HG03442 (cell line): ENCODE measurements around the gene DHRS1.
"Not testable (repeated sequence)": the region's sequence is repeated elsewhere in the genome, so short reads cannot be mapped to it uniquely, and the experiment has no call there.

Source experiments
- ATAC-seq: cut with Tn5 transposase; IDR thresholded peaks from one replicate; pipeline ENCODE4 v1.9.1; 2021; ENCODE audit warnings: mild to moderate bottlenecking, moderate library complexity; ENCODE audit not compliant: unreplicated experiment

DHRS1 gene

GRCh38 chr14:24329073-24329663 lies 29.6 kb upstream of the DHRS1 start:
- ATAC-seq = no peak

GRCh38 chr14:24327914-24328313 lies 28.3 kb upstream of the DHRS1 start:
- ATAC-seq = not testable (repeated sequence)

GRCh38 chr14:24327303-24327702 lies 27.7 kb upstream of the DHRS1 start:
- ATAC-seq = no peak

- no peak for ATAC-seq
Observed at GRCh38 chr14:24325963-24326362, 26.4 kb upstream of the DHRS1 start.

GRCh38 chr14:24325041-24325530 lies 25.5 kb upstream of the DHRS1 start:
- no peak for ATAC-seq

- ATAC-seq = no peak
Observed at GRCh38 chr14:24324024-24324423, 24.4 kb upstream of the DHRS1 start.

- no peak for ATAC-seq
Observed at GRCh38 chr14:24323341-24323740, 23.8 kb upstream of the DHRS1 start.

GRCh38 chr14:24322672-24323071 lies 23.1 kb upstream of the DHRS1 start:
- no peak for ATAC-seq

- ATAC-seq = no peak
Observed at GRCh38 chr14:24321212-24321975, 21.8 kb upstream of the DHRS1 start.

GRCh38 chr14:24317141-24317928 lies 17.8 kb upstream of the DHRS1 start:
- ATAC-seq = no peak

GRCh38 chr14:24316597-24316950 lies 17.0 kb upstream of the DHRS1 start:
- ATAC-seq = no peak

- ATAC-seq = no peak
Observed at GRCh38 chr14:24315807-24316596, 16.4 kb upstream of the DHRS1 start.

- no peak for ATAC-seq
Observed at GRCh38 chr14:24315243-24315806, 15.7 kb upstream of the DHRS1 start.

- ATAC-seq = no peak
Observed at GRCh38 chr14:24314377-24315193, 15.0 kb upstream of the DHRS1 start.

- no peak for ATAC-seq
Observed at GRCh38 chr14:24313913-24314312, 14.3 kb upstream of the DHRS1 start.

GRCh38 chr14:24312736-24313507 lies 13.3 kb upstream of the DHRS1 start:
- no peak for ATAC-seq

GRCh38 chr14:24311837-24312615 lies 12.4 kb upstream of the DHRS1 start:
- ATAC-seq = no peak
